Prostate gland (tissue), 2 donors: ENCODE results near the gene KIAA0513.

Experiments used
- CTCF ChIP-seq, 4 experiments: fragments of 200-600 bp in 2 of 4; fragments of 450-650 bp in 2 of 4; sonication (generic) in 2 of 4; IDR thresholded peaks; 1 replicate in 3 of 4; 2 replicates in 1 of 4; pipeline ENCODE4 v1.5.1; 2016 to 2019; ENCODE audit warnings: antibody characterized with exemption in 4 of 4, mild to moderate bottlenecking in 2 of 4, moderate library complexity in 2 of 4
- POLR2A ChIP-seq: fragments of 450-650 bp; IDR thresholded peaks from one replicate; pipeline ENCODE4 v1.6.1; 2016; ENCODE audit warnings: antibody characterized with exemption, mild to moderate bottlenecking

GRCh38 chr16:85046472-85046916 lies 18.9 kb downstream of the KIAA0513 start:
- no peak for TF ChIP-seq POLR2A
- no peak for TF ChIP-seq CTCF (IDR thresholded peaks at IDR 0.05)
